ENCODE data around the gene SELENOM.

Gene SELENOM

DNA sequence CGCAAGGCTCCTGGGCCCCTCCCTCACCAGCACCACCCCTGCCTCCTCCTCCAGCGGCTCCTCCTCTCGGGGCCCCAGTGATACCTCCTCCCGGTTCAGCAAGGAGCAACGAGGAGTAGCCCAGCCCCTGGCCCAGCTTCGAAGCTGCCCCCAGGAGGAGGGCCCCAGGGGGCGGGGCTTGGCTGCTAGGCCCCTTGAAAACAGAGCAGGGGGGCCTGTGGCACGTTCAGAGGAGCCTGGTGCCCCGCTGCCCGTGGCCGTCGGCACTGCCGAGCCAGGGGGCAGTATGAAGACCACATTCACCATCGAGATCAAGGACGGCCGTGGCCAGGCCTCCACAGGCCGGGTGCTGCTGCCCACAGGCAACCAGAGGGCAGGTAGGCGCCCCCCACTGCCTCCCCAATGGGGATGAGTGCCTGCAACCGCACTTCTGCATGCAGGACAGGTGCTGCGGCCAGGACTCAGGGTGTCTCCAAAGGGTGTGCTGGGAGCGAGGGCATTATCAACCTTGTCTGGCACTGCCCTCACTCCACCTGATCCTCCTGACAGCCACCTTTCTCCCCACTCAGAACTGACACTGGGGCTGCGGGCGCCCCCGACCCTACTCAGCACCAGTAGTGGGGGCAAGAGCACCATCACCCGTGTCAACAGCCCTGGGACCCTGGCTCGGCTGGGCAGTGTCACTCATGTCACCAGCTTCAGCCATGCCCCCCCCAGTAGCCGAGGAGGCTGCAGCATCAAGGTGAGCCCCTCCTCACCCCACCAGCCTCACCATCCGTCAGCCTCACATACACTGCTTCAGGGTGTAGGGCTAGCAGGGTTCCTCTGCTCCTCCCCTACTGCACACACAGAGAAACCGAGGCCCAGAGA is 16.0 kb downstream of the SELENOM start:
- DNase-seq (ENCODE audit: low read depth): no peak

DNA sequence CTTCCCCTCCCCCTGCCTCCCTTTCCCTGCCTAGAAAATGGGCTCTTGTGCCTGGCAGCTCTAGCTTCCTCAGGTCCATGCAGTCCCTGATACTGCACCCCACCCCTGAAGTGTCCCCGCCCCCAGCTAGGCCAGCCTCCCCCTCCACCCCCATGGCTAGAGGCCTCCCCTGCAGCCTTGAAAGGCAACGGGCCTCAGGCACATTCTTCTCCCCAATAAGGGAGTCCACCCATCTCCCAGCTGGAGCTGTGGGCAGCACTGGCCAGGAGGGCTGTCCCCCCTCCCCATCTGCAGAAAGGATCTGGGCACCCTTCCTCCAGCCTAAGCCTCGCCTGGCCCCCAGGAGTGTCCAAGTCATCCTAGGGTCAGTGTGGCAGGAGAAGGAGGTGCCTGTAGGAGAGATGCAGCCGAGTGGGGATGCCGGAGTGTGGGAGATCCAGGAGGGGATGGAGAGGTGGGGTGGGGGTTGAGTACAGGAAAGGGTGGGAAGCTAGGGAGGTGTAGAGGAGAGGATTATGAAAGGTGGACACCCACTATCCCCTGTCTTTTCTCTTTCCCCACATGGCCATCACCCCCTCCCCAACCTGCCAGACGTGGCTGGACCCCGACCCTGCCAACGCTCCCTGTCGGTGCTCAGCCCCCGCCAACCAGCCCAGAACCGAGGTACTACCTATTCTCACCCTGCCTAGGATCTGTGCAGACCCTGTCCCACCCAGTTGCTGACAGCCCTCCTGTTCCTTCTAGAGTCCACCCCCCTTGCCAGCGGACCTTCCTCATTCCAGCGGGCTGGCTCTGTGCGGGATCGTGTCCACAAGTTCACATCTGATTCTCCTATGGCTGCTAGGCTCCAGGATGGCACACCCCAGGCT is 16.9 kb downstream of the SELENOM start:
- DNase-seq (ENCODE audit: low read depth): no peak

GRCh38 chr22:31089160-31090100 is 17.9 kb downstream of the SELENOM start:
- DNase-seq (ENCODE audit: low read depth): peak; percentile 45

DNA sequence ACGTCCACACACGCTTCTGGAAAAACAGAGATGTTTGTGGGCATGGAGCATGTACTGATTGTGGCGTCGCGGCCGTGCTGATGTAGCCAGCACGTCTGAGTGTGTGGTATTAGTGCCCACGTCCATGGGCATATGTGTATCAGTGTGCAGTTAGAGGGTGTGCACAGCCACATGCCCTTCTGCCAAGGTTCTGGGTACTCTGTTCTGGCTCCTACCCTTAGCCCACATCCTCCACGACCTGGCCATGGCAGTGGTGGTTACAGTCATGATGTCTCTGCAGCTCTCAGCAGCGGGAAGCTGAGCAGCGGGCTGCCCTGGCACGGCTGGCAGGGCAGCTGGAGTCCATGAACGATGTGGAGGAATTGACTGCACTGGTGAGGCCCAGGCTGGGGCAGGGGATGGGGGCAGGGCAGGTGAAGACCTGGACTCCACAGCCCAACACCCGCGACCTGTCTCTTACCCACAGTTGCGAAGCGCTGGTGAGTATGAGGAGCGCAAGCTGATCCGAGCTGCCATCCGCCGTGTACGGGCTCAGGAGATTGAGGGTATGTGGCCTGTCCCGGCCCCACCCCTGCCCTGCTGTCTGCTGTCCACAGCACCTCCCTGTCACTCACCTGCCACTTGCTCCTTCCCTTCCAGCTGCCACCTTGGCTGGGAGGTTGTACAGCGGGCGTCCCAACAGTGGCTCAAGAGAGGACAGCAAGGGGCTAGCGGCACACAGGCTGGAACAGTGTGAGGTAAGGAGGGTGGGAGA is 19.0 kb downstream of the SELENOM start:
- DNase-seq (ENCODE audit: low read depth): no peak

GRCh38 chr22:31087744-31088215 is 19.6 kb downstream of the SELENOM start:
- DNase-seq (ENCODE audit: low read depth): no peak

- DNase-seq (ENCODE audit: low read depth): no peak
Measured at GRCh38 chr22:31086703-31087330, 20.6 kb downstream of the SELENOM start.

- no peak for DNase-seq (ENCODE audit: low read depth)
Measured at GRCh38 chr22:31085928-31086327, 21.4 kb downstream of the SELENOM start.

DNA sequence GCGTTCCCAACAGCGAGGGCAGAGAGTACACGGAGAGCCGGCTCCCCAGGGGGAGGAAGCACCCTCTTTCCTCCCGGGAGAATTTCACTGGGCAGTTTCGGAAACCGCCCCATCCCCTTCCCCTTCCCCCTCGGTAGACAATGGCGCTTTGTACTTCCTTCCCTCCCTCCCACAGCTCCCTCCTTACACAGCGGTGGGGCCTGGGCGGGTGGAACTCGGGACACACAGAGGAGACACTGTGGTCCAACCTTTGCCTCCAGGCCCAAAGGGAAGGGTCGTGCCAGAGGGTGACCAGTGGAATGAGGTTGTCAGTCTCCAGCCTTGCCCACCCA is 21.9 kb downstream of the SELENOM start:
- DNase-seq (ENCODE audit: low read depth): no peak

GRCh38 chr22:31084811-31085492 is 22.4 kb downstream of the SELENOM start:
- peak; percentile 70 for DNase-seq (ENCODE audit: low read depth)

- no peak for DNase-seq (ENCODE audit: low read depth)
Measured at GRCh38 chr22:31083923-31084810, 23.2 kb downstream of the SELENOM start.

DNA sequence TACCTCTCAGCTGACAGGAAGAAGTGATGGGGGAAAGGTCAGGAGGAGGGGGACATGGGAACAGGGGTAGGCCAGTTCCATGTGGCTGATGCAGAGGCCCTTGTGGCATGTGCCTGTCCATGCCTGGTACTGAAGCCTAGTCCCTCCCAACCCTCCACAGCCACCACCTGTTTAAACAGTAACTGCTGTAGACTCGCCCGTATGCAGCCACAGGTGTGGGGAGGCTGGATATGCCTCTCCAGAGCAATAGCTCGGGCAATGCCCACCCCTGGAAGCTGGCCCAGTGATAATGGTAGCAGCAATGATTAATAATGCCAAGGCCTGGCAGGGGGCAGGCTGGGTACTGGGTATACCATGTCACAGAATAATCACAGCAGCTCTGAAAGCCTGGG is 24.0 kb downstream of the SELENOM start:
- no peak for DNase-seq (ENCODE audit: low read depth)

GRCh38 chr22:31082606-31083376 is 24.6 kb downstream of the SELENOM start:
- peak; percentile 64 for DNase-seq (ENCODE audit: low read depth)

DNA sequence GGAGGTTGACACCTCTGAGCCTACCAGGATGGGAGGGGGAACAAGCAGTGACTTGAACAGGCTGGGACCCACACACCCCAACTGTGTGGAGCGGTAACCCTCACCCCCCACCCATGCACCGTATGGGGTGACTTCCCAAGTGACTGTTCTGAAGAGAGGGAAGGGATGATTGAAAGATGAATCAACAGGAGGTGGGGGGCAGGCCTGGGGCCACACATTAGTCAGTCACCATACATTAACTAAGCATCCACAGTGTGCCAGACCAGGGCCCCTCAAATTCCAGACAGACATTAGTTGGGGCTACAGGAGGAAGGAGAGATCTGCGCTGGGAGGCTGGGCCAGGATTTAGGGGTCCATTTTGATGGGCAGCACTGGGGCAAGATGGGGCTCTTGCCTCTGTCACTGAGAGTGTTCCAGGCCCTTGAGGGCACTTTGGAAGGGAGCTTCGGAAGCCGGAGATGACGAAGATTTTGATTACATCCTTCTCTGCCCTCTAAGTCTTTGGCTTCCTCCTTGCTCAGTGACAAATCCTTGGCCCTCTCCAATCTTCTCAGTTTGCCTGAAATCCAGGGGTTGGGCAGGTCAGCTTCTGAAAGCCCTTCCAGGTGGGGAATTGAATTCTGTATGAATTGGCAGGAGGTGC is 25.3 kb downstream of the SELENOM start:
- no peak for DNase-seq (ENCODE audit: low read depth)

- peak; percentile 73 for DNase-seq (ENCODE audit: low read depth)
Measured at GRCh38 chr22:31080848-31081649, 26.3 kb downstream of the SELENOM start, which contains the start of gene SMTN. SMTN (plus strand) TSS chr22:31081318; CDS start chr22:31083259, 1,941 bp downstream.

DNA sequence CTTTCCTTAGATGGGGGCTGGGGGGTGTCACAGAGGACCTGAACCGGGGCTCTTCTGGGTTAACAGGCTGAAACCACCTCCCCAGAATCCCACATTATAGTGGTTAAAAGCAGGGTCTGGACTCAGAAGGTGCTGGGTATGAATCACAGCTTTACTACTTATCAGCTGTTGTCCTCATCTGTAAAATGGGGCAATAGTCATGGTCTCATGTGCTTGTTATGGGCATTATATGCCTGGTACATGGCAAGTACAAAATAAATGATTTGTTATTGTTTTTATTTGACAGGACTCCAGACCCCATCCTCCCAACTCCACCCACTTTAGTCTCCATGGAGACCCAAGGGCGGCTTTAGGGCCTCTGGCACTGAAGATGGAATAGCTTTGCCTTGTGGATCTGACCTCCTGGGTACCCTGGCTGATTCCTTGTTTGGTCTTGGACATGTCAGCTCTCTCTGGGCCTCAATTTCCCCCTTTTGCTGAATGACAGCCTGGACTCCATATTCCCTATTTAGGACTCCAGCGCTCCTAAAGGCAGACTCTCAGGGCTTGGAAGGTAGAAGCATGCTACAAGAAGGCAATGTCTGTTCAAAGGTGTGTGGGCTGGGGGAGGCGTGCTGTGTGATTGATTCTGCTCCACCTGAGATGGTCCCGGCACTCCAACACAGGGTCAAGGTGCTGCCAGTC is 27.1 kb downstream of the SELENOM start:
- no peak for DNase-seq (ENCODE audit: low read depth)

DNA sequence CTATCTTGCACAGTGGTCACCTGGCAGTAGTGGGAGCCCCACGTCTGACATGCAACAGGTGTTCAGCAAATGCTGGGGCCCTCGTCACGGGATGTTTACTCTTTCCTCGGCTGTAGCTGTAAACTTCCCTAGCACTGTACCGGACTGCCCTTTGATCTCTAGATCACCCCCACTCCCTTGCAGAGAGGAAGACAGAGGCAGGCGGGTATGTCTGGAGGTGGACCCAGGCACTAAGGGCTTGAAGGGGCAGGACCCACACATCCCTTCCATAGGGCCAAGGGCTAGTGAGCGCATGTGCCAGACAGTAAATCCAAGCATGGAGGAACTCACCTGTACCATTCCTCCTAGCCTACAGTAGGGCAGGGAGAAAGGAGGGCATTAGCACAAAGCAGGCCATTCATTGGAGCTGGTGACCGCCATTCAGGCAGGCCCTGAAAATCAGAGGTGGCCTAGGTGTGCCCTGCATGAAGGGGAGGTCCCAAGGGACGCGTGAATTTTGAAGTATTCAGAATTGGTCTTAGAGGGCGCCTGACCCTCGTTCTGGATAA is 28.2 kb downstream of the SELENOM start:
- DNase-seq (ENCODE audit: low read depth): no peak
